CD4-positive, alpha-beta T cell treated with Interleukin-6 at 100 ng/mL for 8 hours (primary cell): ENCODE data around the gene C1QL1.

Source experiments
- DNase-seq: peaks from one replicate; pipeline ENCODE4 v3.0.0-alpha.2; 2020; ENCODE audit warnings: mixed read lengths, low spot score

C1QL1 gene

DNA sequence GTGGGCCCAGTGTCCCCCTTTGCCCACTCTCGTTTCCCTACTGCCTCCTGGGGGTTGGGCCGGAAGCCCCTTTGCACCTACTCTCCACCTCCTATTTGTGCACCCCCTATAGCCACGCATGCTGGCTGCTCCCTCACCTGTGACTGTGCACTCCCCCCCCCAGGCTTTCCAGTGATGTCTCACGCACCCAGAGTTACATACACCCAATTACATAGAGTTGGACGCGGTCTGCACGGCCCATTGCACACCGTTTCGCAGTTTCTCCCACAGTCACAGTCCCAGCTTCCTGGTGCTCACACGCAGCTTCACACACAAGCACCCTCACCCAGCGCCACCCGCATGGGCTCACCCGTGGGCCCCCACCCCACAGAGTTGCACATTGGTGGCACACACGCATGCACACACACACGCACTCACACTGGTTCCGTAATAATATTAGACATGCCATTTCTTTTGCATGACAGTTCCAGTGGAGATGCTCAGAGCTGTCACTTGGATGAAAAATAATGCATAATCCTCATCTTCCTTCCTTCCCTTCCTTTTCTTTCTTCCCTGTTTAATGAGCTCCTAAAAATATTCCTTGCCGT lies 21.5 kb upstream of the C1QL1 start:
- DNase-seq: no peak

DNA sequence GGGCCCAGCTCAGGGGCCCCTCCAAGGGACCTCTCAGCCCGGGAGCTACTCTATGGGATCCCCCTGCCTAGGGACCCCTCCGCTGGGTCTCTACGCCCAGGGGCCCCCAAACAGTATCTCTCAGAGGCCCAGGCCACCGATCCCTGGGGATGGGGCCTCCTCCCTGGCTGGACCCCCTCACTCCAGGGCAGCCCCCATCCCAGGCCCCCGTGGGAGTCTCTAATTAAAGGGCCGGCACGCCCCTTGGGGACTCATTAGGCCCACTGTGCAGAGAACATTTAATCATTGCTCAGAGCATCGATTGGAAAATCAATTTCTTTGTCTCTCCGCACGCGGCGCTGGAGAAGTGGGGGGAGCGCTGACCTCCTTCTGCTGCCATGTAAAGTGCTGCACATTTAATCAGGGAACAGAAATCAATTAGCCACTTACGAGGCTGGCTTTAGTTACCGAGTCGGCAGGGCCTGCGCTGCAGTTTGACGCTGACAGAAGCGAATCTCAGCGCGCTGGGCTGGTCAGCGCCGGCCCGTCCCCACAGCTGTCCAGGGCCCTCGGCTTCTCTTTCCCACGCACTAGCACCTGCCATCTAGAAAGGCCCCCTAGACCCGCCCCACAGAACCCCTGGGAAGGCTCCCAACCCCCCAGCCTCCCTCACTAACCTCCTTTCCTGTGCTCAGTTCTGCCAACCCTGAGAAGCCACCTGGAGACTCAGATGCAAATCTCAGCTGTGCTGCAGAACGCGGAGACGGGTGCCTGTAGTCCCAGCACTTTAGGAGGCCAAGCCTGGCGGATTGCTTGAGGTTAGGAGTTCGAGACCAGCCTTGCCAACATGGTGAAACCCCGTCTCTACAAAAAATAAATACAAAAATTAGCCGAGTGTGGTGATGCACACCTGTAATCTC lies 20.2 kb upstream of the C1QL1 start:
- no peak for DNase-seq

DNA sequence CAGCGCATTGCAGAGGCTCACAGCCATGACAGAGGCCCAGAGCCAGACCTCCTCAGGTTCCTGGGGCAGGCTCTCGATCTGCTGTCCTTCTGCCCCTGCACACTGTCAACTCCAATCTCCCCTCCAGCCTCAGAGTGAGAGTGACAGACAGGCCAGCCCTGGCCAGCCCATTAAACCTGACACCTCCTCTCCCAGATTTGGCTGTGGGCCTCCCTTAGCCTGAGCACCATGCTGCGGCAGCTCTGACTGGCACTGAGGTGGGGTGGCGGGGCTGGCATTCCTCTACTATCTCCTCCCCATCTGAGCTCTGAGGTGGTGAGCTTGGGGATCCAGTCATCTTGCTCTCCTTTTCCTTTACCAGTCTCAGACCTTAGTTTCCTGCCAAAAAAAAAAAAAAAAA lies 15.5 kb upstream of the C1QL1 start:
- DNase-seq: no peak

DNA sequence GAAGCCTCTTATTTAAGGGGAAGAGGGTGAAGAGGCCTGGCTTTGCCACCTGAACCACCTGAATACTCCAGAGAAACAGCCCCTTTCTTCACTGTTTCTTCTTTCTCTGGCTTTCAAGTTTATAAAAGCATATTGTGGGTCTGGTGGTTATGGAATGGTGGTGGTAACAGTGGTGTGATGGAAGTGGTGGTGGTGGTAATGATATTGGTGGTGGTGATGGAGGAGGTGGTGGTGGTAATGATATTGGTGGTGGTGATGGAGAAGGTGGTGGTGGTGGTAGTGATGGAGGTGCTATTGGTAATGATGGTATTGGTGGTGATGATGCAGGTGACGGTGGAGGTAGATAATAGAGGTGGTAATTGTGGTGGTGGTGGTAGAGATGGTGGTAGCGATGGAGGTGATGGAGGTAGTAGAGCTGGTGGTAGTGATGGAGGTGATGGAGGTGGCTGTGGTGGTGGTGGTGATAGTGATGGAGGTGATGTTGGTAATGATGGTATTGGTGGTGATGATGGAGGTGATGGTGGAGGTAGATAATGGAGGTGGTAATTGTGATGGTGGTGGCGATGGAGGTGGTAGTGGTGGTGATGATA lies 14.1 kb upstream of the C1QL1 start:
- no peak for DNase-seq

DNA sequence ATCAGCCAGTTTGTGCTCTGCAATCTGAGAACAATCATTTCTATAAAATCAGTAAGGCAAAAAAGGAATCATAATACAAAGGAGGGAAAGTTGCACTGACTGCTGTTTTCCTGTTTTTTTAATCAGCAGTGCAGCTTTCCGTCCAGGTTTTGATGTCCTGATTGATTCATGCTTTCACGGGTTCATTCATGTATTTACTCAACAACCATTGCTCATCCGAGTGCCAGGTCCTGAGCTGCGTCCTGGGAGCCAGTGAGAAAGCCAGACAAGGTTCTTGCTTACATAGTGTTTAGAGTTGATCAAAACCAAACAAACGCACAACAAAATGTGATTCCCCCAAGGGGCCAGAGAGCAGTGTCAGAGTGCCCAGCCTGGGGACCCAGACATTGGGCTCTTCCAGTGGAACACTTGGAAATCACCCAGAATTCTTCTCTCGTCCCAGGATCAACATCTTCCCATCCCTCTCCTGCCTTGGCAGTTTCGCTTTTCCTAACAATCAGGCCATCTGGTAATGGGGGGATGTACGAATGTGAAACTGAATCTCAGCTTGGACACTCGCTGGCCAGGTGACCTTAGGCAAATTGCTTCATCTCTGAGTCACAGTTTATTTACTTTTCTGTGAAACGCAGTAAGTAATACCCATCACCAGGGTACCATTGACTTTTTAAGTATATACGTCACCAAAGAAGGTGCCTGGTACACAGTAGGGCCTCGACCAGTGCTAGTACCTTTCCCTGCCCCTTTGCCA lies 13.3 kb upstream of the C1QL1 start:
- DNase-seq: no peak

DNA sequence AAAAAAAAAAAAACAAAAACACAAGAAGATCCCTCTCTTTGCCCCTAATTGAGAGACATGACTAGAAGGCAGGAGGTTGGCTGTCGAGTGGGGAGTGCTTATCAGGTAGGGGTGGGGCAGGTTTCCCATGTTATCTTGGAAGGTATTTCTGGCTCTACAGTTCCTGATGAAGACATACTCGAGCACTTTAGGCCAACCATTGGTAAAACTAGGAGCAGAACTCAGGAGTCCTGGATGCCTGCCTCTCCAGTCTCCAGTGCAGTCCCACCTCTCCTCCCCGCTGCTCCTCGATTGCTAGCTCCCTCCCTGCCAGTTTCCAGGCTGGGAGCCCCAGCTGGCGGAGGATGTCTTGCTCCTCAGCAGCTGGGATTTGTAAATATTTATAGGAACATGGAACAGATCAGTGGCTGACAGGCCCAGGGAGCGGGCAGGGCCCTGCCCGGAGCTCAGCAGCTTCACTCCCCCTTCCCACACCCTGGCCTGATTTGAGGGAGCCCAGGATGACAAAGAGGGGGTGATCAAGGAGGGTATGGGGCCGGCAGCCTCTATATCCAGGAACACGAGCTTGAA lies 11.4 kb upstream of the C1QL1 start:
- DNase-seq: no peak

DNA sequence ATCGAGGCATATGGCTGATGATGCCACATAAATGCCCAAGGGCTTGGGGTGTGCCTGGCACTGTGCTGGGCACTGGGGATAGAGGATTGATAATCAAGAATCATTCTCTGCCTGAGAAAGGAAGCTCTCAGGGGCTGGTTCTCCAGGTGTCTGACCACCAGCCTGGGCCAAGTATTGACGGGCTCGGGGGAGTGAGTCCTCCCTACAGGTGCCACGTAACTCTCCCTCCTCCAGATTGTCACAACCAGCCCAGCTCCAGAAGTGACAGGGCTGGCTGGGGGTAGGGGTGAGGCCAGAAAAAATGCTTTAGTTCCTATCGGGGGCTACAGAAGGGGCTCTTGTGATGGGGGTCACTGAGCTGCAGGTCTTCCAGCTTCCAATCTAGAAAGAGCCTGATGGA lies 10.7 kb upstream of the C1QL1 start:
- no peak for DNase-seq

DNA sequence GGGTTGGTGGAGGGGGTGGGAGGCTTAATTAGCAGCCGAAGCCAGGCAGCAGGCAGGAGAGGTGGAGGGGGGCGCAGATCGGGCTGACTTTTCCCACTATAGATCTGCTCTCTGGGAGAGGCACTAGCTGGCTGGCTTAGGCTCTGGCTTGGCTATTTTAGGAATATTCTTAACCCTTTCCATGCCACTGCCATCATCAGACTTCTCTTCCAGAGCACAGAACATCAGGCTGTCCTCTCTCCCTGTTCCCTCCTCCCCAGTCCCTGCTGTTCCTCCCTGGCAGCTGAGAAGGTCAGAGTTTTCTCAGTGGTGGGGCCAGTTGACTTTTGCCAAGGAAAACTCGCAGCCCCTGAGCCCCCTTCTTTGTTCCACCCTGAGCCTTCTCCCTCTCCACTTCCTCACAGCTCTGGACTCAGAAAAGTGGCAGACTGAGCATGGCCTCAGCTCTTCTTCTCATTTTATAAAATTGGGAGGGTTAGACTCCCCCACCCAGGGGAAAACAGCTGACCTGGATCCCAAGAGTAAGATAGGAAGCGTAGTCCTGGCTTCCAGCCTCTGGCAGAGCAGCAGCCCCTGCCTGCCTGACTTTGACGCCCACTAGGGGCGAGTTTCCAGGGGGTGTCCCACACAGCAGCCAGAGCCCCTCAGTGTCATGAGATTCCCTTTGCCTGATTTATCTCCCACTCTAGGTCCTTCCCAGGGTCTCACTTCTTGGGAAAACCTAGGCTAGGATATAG lies 9.9 kb upstream of the C1QL1 start:
- DNase-seq: no peak

DNA sequence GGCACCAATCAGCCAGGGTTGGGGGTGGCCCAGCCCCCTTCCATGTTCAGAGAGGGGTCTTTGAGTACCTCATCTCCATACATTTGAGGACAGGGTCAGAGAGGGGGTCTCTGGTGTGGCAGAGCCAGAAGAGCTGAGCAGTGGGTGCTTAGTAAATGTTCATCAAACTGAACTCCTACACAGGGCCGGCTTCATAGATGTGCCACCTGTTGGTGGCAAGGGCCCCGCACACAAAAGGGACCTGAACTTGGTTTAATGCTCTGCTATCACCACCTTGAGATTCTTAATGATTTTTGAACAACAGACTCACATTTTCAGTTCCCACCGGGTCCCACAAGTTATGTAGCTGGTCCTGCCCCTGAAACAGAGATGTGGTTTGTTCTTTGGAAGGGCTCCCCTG lies 9.0 kb upstream of the C1QL1 start:
- DNase-seq: no peak

DNA sequence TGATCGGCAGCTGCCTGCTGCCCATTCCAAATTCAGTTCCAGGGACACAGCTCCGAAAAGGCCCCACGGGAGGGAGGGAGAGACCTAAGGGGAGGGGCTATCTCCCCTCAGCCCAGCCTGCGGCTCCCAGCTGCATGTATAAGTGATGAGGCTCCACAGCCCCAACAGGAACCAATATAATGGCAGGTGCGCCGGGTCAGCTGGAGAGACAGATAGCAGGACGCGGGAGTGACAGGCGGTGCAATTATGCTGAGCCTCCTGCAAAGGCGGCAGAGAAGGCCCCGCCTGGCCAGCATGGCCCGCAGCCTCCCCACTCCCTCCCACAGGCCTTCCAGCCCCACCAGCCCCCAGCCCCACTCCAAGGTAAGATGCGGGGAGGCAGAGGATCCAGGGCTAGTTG lies 8.1 kb upstream of the C1QL1 start:
- DNase-seq: no peak

DNA sequence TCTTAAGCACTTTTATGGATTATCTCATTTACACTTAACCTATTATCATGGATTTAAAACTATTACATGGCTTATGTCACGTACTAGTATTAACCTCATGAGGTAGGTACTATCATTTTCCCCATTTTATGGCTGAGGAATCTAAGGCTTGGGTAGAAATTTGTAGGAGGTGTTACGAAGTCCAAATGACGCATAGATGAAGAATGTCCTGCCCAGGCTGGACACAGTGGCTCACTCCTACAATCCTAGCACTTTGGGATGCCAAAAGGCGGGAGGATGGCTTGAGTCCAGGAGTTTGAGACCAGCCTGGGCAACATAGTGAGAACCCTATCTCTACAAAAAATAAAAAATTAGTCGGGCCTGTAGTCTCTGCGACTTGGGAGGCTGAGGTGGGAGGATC lies 4.8 kb upstream of the C1QL1 start:
- DNase-seq: no peak

DNA sequence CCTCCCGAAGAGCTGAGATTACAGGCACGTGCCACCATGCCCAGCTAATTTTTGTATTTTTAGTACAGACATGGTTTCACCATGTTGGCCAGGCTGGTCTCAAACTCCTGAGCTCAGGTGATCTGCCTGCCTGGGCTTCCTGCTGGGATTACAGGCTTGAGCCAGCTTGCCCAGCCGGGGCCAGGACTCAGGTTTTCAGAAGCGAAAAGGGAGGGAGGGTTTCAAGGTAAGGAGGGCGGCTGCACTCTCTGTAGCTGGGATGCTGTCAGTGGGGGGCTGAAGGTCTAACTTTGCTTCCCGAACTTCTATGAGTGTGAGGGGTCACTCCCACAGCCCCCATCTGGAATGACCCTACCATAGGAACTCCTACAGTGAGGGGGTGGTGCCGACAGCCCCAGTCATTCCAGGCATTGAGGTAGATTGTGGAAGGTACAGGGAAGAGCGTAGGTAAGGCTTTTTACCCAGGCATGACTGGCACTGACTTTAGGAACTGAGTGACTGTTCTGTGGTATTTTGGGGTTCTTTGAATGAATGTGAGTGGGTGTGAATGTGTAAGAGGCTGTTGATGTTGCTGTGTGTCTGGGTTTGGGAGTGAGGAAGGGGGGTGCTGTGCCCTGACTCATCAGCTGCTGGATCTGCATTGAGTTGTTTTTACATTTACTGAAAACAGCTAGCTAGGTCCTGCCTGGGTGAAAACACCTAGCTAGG lies 3.8 kb upstream of the C1QL1 start:
- DNase-seq: no peak

DNA sequence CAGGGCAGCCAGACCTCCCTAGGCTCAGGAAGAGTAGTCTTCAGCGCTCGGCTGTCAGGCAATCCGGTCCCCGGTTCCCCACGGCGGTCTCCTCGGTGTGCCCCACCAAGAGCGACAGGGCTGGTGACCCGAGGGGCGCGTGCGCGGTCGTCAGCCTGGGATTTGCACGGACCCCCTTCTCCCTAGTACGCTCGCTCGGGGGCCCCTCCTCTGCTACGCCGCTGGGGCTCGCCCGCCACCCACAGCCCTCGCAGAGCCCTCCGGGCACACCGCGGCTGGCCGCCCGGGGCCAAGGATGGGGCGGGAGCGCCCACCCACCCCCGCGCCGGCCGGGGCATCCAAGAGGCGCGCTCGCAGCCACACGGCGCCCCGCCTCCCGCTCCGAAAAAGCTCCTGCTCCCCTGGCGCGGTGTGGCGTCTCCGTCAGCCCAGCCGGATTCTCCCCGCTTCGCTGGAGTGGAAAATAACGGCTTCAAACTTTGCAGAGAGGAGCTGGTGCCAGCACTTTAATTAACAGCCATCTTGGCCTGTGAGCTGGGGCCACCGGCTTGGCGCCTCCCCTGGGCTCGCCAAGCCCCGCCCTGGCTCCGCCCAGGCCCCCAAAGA lies 2.1 kb upstream of the C1QL1 start:
- no peak for DNase-seq

DNA sequence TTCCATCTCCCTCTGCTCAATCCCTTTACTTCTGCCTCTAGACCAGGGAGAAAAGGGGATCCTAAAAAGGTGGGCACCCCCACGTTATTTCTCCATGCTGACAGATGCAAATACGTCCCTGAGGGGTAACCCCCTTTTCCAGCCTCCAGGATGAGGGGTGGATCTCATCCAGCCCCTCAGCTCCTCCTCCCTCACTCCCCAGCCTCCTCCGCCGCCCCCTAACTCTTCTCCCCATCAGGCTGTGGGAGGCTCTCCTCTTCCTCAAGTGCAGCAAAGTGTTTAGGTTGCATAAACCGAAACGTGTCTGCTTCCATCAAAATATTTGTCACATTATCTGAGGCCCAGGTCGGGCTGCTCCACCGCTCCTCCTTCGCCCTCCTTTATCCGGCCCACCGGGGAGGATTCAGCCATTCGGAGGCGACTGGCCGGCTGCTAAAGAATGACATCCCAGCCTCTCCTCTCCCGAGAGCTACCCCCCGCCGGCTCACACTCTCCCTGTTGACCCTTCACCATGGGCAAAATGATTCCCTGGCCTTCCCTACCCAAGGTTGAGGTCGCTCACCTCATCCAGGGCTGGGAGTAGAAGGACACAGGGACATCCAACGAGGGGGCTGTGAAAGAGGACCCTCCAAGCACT lies 1.2 kb upstream of the C1QL1 start:
- no peak for DNase-seq

DNA sequence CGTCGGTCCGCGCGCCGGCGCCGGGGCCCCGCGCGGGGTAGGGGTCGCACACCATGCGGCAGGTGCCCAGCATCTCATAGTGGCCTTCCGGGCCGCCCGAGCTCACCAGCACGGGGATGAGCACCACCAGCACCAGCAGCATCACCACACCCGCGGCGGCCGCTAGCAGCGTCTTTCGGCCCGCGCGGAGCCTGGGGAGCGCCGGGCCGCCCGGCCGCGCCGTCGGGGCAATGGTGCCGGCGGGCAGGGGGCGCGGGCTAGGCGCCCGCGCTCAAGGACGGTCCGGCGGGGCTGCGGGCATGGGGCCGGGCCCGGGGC lies 237 bp downstream of the C1QL1 start:
- no peak for DNase-seq

DNA sequence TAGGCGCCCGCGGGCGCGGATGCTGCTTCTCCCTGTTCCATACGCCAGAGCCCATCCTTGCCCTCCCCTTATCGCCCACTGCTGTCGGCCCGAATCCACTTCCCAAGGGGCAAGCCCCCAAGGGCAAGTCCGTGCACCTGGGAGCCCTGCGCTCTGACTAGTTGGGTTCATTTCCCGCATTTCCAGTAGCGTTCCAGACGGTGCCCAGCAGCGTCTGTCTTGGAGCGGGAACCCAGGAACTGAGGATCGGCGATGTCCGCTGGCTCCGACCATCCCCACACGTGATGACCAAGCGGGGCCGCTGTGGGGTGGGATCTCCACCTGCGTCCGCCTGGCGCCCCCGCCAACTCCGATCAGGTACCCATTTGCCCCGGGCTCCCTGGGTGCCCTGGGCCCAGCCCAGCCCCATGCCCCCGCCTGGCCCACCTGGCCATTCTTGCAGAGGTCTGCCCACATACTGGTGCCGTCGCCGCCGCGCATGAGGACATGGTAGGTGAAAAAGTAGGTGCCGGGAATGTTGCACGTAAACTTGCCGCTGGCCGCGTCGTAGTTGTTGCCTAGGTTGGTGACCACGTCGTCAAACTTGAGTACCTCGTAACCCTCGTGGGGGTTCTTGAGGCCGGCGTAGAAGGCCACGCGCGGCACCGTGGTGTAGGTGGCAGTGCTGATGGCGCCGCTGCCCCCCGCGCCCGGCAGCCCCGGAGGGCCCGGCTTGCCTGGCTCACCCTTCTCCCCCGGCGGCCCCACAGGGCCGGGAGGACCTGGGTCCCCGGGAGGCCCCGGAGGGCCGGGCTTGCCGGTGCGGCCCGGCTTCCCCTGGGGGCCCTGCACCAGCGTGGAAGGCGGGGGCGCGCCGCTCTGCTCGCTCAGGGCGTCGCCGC lies 837 bp downstream of the C1QL1 start:
- no peak for DNase-seq

DNA sequence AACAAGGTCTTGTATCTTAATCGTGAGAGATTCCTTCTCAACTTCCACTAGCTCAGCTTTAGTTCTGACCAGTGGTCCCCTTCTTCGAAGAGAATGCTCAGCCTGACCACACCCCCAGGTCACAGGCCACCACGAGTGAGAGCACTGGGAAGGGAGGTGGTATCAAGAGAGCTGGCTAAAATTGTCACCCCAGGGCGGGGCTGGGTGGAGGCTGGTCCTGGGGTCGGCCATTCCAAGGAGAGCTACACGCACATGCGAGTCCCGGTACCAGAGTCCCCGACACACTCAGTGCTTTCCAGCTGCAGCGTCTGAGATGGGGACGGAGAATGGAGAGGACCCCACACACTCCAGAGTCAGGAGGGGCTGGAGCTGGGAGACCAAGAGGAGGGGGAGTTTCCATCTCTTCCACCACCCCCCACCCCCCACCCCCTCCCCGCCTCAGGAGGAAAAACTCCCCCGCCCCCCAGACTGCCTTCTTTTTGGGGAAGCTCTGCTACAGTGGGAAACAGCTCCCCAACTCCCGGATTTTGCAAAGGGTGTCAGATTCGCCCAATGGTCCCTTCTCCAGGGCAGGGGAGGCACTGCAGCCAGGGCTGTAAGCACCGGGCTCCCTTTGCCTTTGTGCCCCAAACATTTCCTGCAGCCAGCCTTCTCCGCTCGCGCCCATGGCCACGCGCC lies 1.6 kb downstream of the C1QL1 start:
- no peak for DNase-seq

DNA sequence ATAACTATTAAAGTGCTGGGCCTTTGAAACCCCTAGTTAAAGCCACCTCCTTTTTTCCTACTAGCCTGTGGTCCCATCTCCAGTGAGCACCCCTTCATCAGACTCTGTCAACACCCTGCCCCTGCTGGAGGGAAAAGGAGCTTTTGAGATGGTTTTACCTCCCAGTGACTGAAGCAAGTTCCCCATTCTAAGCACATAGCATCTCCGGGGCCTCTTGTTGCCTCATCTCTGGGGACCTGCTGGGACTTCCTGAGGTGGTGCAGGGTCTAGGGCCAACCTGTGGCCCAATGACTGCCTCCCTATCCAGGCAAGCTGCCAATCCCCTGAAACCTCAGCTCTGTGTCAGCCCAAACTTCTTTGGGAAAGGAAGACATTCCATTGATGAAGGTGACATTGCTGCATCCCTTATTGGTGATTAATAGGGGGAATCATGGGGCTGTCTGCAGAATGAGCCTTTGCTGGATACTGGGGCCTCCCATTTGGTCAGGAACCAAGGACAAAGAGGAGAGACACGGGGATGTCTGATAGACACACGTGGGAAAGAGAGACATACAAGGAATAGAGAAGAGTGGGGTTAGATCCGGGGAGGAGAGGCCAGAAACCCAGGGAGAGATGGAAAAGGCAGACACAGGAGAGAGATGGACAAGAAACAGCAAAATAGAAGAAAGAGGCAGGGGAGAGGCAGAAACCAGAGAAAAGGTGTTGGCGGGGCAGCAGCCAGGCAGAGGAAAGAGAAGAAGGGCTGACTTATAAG lies 2.4 kb downstream of the C1QL1 start:
- no peak for DNase-seq
